Testis (tissue), 2 donors: ENCODE measurements around the gene SPRR2F.
"Not testable (repeated sequence)": the region's sequence is repeated elsewhere in the genome, so short reads cannot be mapped to it uniquely, and the experiment has no call there.

Experiments used
- POLR2A ChIP-seq: fragments of 450-650 bp; IDR thresholded peaks from one replicate; pipeline ENCODE4 v1.6.1; 2017; ENCODE audit warnings: antibody characterized with exemption, mild to moderate bottlenecking, moderate library complexity
- TF ChIP-seq, protein P1 (sequence below), 3 experiments: fragments of 450-650 bp in 2 of 3; fragments of 200-600 bp in 1 of 3; sonication (generic) in 1 of 3; IDR thresholded peaks; one replicate each; pipeline ENCODE4 v1.5.1; 2016 to 2019; ENCODE audit warnings: antibody characterized with exemption in 3 of 3, mild to moderate bottlenecking in 2 of 3, moderate library complexity in 1 of 3

DNA sequence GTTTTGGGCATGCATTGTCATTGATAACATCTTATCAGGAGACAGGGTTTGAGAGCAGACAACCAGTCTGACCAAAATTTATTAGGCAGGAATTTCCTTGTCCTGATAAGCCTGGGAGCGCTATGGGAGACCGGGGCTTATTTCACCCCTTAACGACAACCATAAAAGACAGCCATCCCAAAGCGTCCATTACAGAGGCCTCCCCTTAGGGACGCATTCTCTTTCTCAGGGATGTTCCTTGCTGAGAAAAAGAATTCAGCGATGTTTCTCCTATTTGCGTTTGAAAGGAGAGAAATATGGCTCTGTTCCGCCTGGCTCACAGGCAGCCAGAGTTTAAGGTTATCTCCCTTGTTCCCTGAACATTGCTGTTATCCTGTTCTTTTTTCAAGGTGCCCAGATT lies 10.5 kb upstream of the SPRR2F start:
- TF ChIP-seq, protein P1, sequence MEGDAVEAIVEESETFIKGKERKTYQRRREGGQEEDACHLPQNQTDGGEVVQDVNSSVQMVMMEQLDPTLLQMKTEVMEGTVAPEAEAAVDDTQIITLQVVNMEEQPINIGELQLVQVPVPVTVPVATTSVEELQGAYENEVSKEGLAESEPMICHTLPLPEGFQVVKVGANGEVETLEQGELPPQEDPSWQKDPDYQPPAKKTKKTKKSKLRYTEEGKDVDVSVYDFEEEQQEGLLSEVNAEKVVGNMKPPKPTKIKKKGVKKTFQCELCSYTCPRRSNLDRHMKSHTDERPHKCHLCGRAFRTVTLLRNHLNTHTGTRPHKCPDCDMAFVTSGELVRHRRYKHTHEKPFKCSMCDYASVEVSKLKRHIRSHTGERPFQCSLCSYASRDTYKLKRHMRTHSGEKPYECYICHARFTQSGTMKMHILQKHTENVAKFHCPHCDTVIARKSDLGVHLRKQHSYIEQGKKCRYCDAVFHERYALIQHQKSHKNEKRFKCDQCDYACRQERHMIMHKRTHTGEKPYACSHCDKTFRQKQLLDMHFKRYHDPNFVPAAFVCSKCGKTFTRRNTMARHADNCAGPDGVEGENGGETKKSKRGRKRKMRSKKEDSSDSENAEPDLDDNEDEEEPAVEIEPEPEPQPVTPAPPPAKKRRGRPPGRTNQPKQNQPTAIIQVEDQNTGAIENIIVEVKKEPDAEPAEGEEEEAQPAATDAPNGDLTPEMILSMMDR (IDR thresholded peaks at IDR 0.05) = not testable (repeated sequence)
- not testable (repeated sequence) for TF ChIP-seq POLR2A
